Measurements from ENCODE around the gene THAP11. TPM values are rescaled to one million over a fixed set of nuclear protein-coding genes. Genes with fewer than 3 reads are reported as not detected.
"Not testable (repeated sequence)": the region's sequence is repeated elsewhere in the genome, so short reads cannot be mapped to it uniquely, and the experiment has no call there.

The THAP11 gene
- total and polyA plus RNA-seq, 4 donors: 18.0 to 24.7 (median 20.0) TPM

GRCh38 chr16:67862623-67863583 lies 20.8 kb downstream of the THAP11 start:
- no peaks in the 10 kb centered on the region for H3K9me3 ChIP-seq (ENCODE audit: control insufficient read depth, low read length)
- peak overlapping the region; percentile 93 to 98 for H3K27ac ChIP-seq (ENCODE audit: low read depth in 1 of 2, low read length in 2 of 2)
- DNase-seq: peak; percentile 88 to 91
- peak; percentile 92 for ATAC-seq (ENCODE audit: low FRiP score)
- no peak overlapping the region for H3K4me3 ChIP-seq (ENCODE audit: low read length in 2 of 2)
- H3K27me3 ChIP-seq (ENCODE audit: control insufficient read depth in 1 of 2, insufficient read depth in 2 of 2, low read length in 1 of 2): no peaks in the 10 kb centered on the region
- intact Hi-C loops (cut with DNase I): loop anchor here in 1 of 2 donors (1.0 kb wide), 1 partner anchor 17 kb away; the partner anchor contains the start of gene NUTF2
- WGBS, 2 donors: 18 to 23% methylated on average over 11 of the region's 11 CpGs
- peaks cover 0 to 2% of the 10 kb centered on the region in 2 donors for H3K36me3 ChIP-seq (ENCODE audit: control insufficient read depth in 1 of 2, insufficient read depth in 2 of 2, low read length in 1 of 2)
- peaks cover 4 to 7% of the 10 kb centered on the region in 2 donors for H3K4me1 ChIP-seq (ENCODE audit: control insufficient read depth in 1 of 2, insufficient read depth in 2 of 2, low read length in 2 of 2)

- not testable (repeated sequence) for H3K4me3 ChIP-seq (ENCODE audit: low read length in 2 of 2); H3K36me3 ChIP-seq (ENCODE audit: control insufficient read depth in 1 of 2, insufficient read depth in 2 of 2, low read length in 1 of 2)
Measured at GRCh38 chr16:67864044-67864443, 21.9 kb downstream of the THAP11 start.

GRCh38 chr16:67864594-67864993 lies 22.5 kb downstream of the THAP11 start:
- Histone ChIP-seq H3K4me3 (ENCODE audit: low read length in 2 of 2) (no peak overlapping the region), H3K4me1 (ENCODE audit: control insufficient read depth in 1 of 2, insufficient read depth in 2 of 2, low read length in 2 of 2) (peaks cover 6 to 7% of the 10 kb centered on the region in 2 donors), H3K27ac (ENCODE audit: low read depth in 1 of 2, low read length in 2 of 2) (peak overlapping the region in 1 of 2 donors; percentile 15), H3K36me3 (ENCODE audit: control insufficient read depth in 1 of 2, insufficient read depth in 2 of 2, low read length in 1 of 2) (peaks cover 0 to 4% of the 10 kb centered on the region in 2 donors), H3K27me3 (ENCODE audit: control insufficient read depth in 1 of 2, insufficient read depth in 2 of 2, low read length in 1 of 2) (no peaks in the 10 kb centered on the region), H3K9me3 (ENCODE audit: control insufficient read depth, low read length) (no peaks in the 10 kb centered on the region)
- ATAC-seq (ENCODE audit: low FRiP score) (no peak), DNase-seq (no peak)
- WGBS, 2 donors: 84 to 89% methylated on average over 2 of the region's 2 CpGs
- intact Hi-C loops (cut with DNase I): no loop called here

More at GRCh38 chr16:67864044-67864443, 21.9 kb downstream of the THAP11 start:
- H3K9me3 ChIP-seq (ENCODE audit: control insufficient read depth, low read length); H3K27me3 ChIP-seq (ENCODE audit: control insufficient read depth in 1 of 2, insufficient read depth in 2 of 2, low read length in 1 of 2); H3K4me1 ChIP-seq (ENCODE audit: control insufficient read depth in 1 of 2, insufficient read depth in 2 of 2, low read length in 2 of 2); intact Hi-C loops (cut with DNase I); DNase-seq; ATAC-seq (ENCODE audit: low FRiP score): not testable (repeated sequence)
- 73 to 74% methylated on average over 6 of the region's 6 CpGs for WGBS, 2 donors
- peak overlapping the region; percentile 93 to 98 for H3K27ac ChIP-seq (ENCODE audit: low read depth in 1 of 2, low read length in 2 of 2)

- intact Hi-C loops (cut with DNase I): no loop called here
- no peak for DNase-seq
- Histone ChIP-seq H3K27ac (ENCODE audit: low read depth in 1 of 2, low read length in 2 of 2) (no peak overlapping the region), H3K4me1 (ENCODE audit: control insufficient read depth in 1 of 2, insufficient read depth in 2 of 2, low read length in 2 of 2) (peaks cover 6 to 7% of the 10 kb centered on the region in 2 donors), H3K36me3 (ENCODE audit: control insufficient read depth in 1 of 2, insufficient read depth in 2 of 2, low read length in 1 of 2) (peaks cover 0 to 5% of the 10 kb centered on the region in 2 donors), H3K4me3 (ENCODE audit: low read length in 2 of 2) (no peak overlapping the region), H3K9me3 (ENCODE audit: control insufficient read depth, low read length) (no peaks in the 10 kb centered on the region), H3K27me3 (ENCODE audit: control insufficient read depth in 1 of 2, insufficient read depth in 2 of 2, low read length in 1 of 2) (no peaks in the 10 kb centered on the region)
- no peak for ATAC-seq (ENCODE audit: low FRiP score)
- WGBS, 2 donors: 90 to 97% methylated on average over 2 of the region's 2 CpGs
Measured at GRCh38 chr16:67865318-67865717, 23.2 kb downstream of the THAP11 start.

- DNase-seq (no peak), ATAC-seq (ENCODE audit: low FRiP score) (no peak)
- Histone ChIP-seq H3K4me3 (ENCODE audit: low read length in 2 of 2) (no peak overlapping the region), H3K27ac (ENCODE audit: low read depth in 1 of 2, low read length in 2 of 2) (no peak overlapping the region), H3K36me3 (ENCODE audit: control insufficient read depth in 1 of 2, insufficient read depth in 2 of 2, low read length in 1 of 2) (peaks cover 3 to 10% of the 10 kb centered on the region in 2 donors), H3K27me3 (ENCODE audit: control insufficient read depth in 1 of 2, insufficient read depth in 2 of 2, low read length in 1 of 2) (no peaks in the 10 kb centered on the region), H3K4me1 (ENCODE audit: control insufficient read depth in 1 of 2, insufficient read depth in 2 of 2, low read length in 2 of 2) (peaks cover 6 to 7% of the 10 kb centered on the region in 2 donors), H3K9me3 (ENCODE audit: control insufficient read depth, low read length) (no peaks in the 10 kb centered on the region)
- 89 to 90% methylated on average over 6 of the region's 6 CpGs for WGBS, 2 donors
- intact Hi-C loops (cut with DNase I): no loop called here
Measured at GRCh38 chr16:67868290-67868689, 26.2 kb downstream of the THAP11 start.

GRCh38 chr16:67869653-67870052 lies 27.5 kb downstream of the THAP11 start:
- peaks cover 0 to 2% of the 10 kb centered on the region in 2 donors for H3K4me1 ChIP-seq (ENCODE audit: control insufficient read depth in 1 of 2, insufficient read depth in 2 of 2, low read length in 2 of 2)
- H3K27me3 ChIP-seq (ENCODE audit: control insufficient read depth in 1 of 2, insufficient read depth in 2 of 2, low read length in 1 of 2): no peaks in the 10 kb centered on the region
- H3K36me3 ChIP-seq (ENCODE audit: control insufficient read depth in 1 of 2, insufficient read depth in 2 of 2, low read length in 1 of 2): peaks cover 3 to 10% of the 10 kb centered on the region in 2 donors
- no peak overlapping the region for H3K27ac ChIP-seq (ENCODE audit: low read depth in 1 of 2, low read length in 2 of 2)
- H3K9me3 ChIP-seq (ENCODE audit: control insufficient read depth, low read length): no peaks in the 10 kb centered on the region
- WGBS, 2 donors: 42 to 48% methylated on average over 7 of the region's 7 CpGs
- H3K4me3 ChIP-seq (ENCODE audit: low read length in 2 of 2): no peak overlapping the region
- DNase-seq (no peak), ATAC-seq (ENCODE audit: low FRiP score) (no peak)
- intact Hi-C loops (cut with DNase I): no loop called here

GRCh38 chr16:67871256-67871655 lies 29.1 kb downstream of the THAP11 start:
- 62 to 73% methylated on average over 3 of the region's 3 CpGs for WGBS, 2 donors
- no peak overlapping the region for H3K27ac ChIP-seq (ENCODE audit: low read depth in 1 of 2, low read length in 2 of 2)
- intact Hi-C loops (cut with DNase I): no loop called here

GRCh38 chr16:67872131-67872630 lies 30.1 kb downstream of the THAP11 start:
- ATAC-seq (ENCODE audit: low FRiP score): no peak
- intact Hi-C loops (cut with DNase I): no loop called here
- H3K36me3 ChIP-seq (ENCODE audit: control insufficient read depth in 1 of 2, insufficient read depth in 2 of 2, low read length in 1 of 2): peaks cover 3 to 9% of the 10 kb centered on the region in 2 donors

More at GRCh38 chr16:67871256-67871655, 29.1 kb downstream of the THAP11 start:
- no peak overlapping the region for H3K4me3 ChIP-seq (ENCODE audit: low read length in 2 of 2)
- no peaks in the 10 kb centered on the region for H3K27me3 ChIP-seq (ENCODE audit: control insufficient read depth in 1 of 2, insufficient read depth in 2 of 2, low read length in 1 of 2)
- H3K36me3 ChIP-seq (ENCODE audit: control insufficient read depth in 1 of 2, insufficient read depth in 2 of 2, low read length in 1 of 2): peaks cover 3 to 8% of the 10 kb centered on the region in 2 donors
- no peaks in the 10 kb centered on the region for H3K9me3 ChIP-seq (ENCODE audit: control insufficient read depth, low read length)
- DNase-seq: no peak
- H3K4me1 ChIP-seq (ENCODE audit: control insufficient read depth in 1 of 2, insufficient read depth in 2 of 2, low read length in 2 of 2): peaks cover 0 to 2% of the 10 kb centered on the region in 2 donors
- no peak for ATAC-seq (ENCODE audit: low FRiP score)

More at GRCh38 chr16:67872131-67872630, 30.1 kb downstream of the THAP11 start:
- no peak overlapping the region for H3K4me3 ChIP-seq (ENCODE audit: low read length in 2 of 2)
- 47 to 61% methylated on average over 2 of the region's 2 CpGs for WGBS, 2 donors
- H3K4me1 ChIP-seq (ENCODE audit: control insufficient read depth in 1 of 2, insufficient read depth in 2 of 2, low read length in 2 of 2): peaks cover 0 to 2% of the 10 kb centered on the region in 2 donors
- no peaks in the 10 kb centered on the region for H3K9me3 ChIP-seq (ENCODE audit: control insufficient read depth, low read length)
- DNase-seq: no peak
- H3K27me3 ChIP-seq (ENCODE audit: control insufficient read depth in 1 of 2, insufficient read depth in 2 of 2, low read length in 1 of 2): no peaks in the 10 kb centered on the region
- peak overlapping the region in 1 of 2 donors; percentile 45 for H3K27ac ChIP-seq (ENCODE audit: low read depth in 1 of 2, low read length in 2 of 2)

All from aorta (tissue), 5 donors.